Activated CD8-positive, alpha-beta memory T cell treated with anti-CD3 and anti-CD28 coated beads for 48 hours (primary cell): ENCODE data around the gene PPIL1.
"Not testable (repeated sequence)": the region's sequence is repeated elsewhere in the genome, so short reads cannot be mapped to it uniquely, and the experiment has no call there.

Source experiments
- DNase-seq, 3 experiments: peaks; one replicate each; pipeline ENCODE4 v3.0.0-alpha.2; 2020; ENCODE audit warnings: low read depth in 2 of 3, low spot score in 2 of 3

Gene PPIL1

DNA sequence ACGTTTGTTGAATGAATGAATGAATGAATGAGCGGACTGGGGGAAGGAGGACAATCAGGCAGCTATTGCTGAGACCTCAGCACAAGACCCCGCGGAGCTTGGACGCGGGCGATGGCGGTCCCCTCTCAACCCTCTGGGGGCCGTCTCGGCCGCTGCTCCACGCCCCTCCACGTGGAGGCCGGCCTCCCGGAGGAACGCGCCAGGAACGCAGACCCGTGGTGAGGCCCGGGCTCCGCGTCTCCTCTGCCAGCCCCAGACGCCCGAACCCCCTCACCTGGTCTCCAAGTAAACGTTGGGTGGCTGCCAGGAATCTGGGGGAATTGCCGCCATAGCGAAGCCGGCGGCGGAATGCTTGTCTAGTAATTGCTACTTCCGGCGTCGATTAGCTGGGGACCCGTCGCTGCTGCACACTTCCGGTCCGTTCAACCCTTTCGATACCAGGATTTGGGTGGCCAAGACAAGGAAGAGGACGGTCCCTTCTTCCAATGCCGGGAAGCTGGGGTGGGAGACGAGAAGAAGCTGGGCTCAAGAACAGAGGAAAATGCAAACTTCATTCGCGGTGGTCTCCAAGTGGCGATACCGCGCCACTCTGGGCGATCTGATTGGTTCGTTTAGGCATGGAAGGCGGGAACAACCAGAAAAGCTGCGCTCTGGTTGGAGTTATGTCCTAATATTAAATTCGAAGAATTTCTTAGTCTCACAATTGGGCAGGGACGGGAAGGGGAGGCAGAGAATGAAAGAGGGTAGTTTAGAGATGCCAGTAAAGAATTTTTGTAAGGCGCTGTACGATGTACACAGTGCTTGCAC, at the start of gene PPIL1:
PPIL1 (minus strand) TSS at position 361 of the 807 bp plus-strand sequence; CDS start at position 330, 31 bp downstream.
- DNase-seq: peak; percentile 63 to 77 (median 75)

DNA sequence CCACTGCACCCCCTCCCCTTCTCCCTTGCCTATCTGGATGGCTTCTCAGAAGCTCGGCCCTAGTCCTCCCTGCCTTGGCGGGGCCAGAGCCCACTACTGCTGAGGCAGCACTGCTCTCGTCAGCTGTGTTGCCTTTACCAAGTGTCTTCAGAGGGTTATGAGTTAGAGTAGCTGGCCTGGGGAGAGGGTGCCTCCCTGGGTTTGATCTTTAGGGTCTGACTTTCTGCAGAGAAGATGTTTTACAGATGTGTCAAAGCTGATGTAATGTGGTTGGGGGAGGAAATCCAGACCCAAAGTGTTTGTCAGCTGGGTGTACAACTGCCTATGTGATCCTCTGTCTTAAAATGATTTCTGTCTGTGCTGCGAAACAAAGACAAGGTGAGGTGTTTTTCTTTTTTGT, 49.5 kb upstream of the PPIL1 start:
- no peak for DNase-seq

DNA sequence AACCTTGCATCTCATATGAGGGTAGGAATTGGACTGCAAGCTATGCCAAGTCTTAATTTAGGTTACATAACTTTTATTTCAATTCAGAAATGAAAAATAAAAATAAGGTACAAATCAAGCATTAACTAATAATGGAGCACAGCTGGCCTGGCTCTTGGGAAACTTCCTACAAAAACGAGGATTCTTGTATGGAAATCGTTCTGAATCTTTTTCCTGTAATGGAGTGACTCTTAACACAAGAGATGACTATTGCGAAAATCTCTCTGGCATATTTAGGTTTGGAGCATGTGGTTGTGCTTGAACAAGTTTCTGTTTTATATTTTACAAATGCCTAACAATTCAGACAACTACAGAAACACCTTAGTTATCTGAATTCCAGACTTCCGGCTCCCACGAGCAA, 45.9 kb upstream of the PPIL1 start:
- DNase-seq: no peak

DNA sequence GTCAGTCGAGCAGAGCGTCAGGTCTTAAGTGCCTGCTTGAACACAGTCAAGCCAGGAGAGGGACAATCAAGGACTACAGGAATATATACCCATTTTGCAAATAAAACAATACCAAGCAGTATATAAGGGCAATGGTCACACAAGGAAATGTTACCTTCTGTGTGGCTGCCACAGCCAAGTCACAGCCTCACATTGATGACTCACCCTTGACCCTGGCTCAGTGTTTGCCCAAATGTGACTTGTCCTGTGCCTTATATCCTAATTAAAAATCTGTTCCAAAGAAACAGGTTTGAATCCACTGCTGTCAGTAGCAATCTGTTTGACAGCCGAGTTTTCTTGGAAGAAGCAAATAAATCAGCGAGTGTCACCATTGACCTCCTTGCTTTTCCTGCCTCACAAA, 45.4 kb upstream of the PPIL1 start:
- DNase-seq: no peak

DNA sequence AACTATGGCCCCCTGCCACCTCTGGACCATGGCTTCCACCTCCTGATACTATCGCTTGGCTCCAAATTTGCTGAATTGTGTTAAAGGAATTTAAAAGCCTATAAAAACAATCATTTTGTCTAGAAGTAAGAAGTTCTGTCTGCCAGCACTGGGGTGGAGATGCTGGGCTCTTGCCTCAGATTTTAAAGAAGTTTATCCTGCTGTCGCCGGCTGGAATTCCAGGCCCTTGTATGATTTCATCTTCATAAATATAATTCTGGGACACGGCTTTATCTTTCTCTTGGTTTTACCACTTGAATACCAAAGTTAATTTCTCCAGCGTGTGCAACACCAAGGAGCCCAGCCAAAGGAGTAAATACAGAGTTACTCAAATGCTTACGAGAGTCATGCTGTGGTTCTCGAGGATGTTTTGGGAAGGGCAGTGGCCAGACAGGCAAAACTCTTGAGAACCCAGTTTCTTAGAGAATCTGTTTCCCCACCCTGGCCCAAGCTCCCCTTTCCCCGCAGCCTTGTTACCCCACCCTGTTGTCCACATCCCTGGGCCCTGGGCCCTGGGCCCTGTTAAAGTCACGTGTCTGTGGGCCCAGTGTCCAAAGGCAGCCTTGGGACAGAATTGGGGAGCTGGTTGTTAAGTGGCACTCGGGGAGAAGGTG, 43.1 kb upstream of the PPIL1 start:
- no peak for DNase-seq

DNA sequence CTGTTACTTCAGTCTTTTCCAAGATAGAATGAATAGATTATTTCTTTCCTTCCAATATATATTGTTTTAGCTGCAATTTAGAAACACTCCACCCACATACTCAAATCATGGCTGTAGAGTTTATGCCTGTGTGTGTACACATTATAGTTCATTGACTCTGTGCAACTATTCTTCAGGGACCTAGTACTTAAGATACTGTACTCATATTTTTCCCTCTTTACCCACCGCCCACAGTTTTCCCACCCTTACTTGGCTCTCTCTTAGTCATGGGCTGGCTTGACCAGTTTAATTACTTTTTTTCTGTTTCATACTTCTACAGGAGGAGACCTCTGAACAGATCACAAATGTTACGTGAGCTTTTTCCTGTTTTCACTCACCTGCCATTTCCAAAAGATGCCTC, 41.5 kb upstream of the PPIL1 start:
- DNase-seq: no peak

DNA sequence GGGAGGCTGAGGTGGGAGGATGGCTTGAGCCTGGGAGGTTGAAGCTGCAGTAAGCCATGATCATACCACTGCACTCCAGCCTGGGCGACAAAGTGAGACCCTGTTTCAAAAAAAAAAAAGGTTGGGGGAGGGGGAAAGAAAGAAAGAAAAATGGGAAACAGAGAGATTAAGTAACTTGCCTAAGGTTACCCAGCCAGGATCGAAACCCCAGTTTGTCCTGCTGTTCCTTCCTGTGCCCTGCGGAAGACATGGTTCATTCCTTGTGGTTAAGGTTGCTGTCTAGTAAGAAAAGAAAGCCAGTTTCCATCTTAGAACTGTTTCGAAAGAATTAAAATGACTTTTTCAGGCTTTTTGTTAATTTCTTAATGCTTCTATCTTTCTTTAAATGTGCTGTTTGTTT, 41.0 kb upstream of the PPIL1 start:
- DNase-seq: no peak

DNA sequence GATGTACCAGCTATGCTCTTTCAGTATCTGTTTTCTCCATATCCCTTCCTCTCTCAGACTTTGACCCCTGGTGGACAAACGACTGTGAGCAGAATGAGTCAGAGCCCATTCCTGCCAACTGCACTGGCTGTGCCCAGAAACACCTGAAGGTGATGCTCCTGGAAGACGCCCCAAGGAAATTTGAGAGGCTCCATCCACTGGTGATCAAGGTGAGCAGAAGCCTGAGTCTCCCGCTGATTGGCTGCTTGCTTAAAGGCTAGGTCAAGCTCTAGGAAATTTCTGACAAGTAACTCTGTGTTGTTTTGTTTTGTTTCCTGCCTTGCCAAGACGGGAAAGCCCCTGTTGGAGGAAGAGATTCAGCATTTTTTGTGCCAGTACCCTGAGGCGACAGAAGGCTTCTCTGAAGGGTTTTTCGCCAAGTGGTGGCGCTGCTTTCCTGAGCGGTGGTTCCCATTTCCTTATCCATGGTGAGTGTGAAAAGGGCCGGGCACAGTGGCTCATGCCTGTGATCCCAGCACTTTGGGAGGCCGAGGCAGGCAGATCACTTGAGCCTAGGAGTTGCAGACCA, 39.7 kb upstream of the PPIL1 start:
- no peak for DNase-seq

DNA sequence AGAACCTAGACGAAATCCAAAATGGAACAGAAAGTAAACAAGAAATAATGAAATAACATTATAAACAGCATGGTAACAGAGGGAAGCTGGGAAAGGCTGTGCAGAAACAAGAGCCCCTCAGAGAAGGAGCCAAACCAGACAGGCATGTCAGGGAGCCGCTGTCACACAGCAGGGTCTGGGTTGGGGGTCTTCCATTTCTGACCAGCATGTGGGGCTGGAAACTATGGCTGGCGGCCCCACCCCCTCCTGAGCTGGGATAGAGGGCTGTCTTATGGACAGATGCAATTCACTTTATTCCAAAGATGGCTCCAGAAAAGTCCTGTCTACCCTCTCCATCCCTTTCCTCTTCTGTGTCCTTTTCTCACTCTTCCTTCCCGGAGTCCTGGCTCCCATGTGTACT, 38.5 kb upstream of the PPIL1 start:
- no peak for DNase-seq

DNA sequence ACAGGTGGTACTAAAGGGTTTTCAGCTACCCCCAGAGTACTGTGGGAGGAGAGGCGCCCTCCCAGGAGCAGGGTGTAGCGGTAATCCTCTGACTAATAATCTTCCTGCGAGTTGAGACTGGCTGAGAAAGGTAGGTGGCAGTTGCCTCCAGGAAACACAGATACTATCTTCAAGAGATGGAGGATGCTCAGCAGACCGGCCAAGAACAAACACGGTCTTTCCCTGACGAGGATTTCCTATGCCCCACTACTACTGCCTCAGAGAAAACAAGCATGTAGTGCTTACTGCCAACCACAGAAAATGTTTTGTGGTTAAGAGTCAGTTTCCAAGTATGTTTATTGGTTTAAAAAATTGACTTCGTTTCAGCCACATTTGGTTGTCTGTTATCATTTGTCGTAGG, 38.0 kb upstream of the PPIL1 start:
- DNase-seq: peak; percentile 28 to 40 (median 38)

DNA sequence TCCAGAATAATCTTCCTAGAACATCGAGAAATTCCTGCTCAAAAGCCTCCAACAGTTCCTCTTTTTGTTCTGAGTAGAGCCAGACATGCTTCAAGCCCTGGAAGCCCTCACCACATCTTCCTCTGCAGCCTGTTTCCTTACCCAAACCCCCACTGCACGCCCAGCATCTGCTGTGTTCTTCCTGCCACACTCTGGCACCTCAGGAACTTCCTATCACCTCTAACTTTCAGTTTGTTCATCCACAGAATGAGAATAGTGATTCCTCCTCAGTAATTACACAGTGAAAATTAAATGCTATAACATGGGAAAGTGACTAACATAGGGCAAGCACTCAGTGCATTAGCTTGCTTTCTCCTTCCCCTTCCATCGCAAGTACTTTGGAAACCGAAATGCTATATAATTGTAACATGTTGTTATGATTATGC, 37.4 kb upstream of the PPIL1 start:
- peak in 1 of 3 experiments; percentile 9 for DNase-seq

DNA sequence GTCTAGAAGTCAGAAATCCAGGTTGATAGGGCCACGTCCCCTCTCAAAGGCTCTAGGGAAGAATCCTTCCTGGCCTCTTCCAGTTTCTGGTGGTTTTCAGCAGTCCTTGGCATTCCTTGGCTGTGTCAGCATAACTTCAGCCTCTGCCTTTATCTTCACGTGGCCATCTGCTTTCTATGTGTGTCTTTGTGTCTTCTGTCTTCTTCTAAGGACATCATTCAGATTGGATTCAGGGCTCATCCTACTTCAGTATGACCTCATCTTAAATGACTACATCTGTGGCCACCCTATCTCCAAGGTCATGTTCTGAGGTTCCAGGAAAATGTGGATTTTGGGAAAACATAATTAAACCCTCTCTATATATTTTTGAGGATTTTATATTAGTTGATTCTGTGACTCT, 34.1 kb upstream of the PPIL1 start:
- DNase-seq: no peak

DNA sequence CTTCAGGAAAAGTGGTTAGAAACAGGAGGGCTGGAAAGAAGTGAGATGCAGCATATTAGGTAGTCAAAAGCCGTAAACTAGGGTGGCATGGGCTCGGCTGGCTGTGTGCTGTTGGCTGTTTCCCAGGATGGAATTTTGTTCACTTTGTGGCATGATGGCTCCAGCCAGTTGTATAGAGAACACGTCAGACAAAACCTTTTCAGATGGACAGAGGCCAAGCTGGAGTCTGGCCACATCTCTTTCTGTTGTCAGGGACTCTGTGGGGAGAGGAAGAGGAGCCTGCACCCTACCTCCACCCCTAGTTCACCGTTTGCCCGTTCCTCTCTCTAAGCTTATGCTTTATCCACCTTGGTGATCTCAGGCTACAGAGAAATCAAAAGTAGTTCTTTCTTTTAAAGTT, 33.2 kb upstream of the PPIL1 start:
- DNase-seq: no peak

DNA sequence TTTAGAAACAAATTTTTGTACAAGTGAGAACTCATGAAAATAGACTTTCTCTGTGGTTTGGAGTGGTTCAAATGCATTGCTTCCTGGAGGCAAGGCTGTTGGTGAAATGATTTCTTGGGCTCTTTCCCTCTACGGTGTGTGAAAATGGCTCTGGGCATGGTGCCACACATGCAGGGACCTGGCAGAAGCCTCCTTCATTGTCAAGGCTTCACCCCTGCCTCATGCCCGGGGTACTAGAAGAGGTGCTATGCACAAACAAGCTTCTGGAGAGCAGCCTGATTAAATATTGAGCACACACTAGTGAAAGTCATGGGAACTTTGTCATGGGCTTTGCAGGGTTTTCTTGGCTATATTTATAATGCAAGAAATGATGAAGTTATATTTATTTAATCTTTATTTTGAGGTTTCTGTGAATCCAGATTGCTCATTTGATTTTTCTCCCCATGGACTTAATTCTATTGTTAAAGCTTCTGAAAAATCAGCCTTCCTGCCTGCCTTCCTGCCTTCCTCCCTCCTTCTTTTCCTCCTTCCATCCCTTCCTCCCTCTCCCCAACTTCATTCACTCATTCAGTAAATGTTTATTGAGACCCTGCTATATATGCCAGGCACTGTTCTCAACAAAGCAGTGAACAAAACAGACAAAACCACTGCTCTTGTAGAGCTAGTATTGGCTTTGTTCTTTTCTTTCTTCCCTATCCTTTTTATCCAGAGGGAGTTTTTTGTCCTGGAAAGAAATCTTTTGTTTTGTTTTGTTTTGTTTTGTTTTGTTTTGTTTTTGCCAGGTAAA, 32.1 kb upstream of the PPIL1 start:
- no peak for DNase-seq

DNA sequence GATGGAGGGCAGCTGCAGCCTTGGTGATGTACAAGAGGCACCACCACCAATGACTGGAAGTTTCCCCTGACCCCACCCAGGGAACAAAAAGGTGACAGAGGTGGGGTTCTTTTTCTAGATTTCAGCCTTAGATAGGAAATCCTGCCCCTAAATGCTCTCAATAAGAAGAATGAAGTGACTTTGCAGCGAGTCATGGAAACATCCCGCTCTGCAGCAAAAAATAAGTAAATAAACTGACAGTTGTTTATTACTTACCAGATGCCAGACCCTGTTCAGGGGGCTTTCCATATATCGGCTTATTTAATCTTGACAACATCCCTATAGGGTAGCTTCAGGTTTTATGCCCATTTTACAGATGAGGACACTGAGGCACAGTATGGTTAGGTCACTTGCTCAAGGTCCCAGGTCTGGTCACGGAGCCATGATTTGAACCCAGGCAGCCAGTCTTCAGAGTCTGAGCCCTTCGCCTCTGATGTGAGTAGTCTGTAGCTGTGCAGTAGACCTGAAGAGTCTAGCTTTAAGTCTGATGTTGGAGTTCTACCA, 30.3 kb upstream of the PPIL1 start:
- no peak for DNase-seq

DNA sequence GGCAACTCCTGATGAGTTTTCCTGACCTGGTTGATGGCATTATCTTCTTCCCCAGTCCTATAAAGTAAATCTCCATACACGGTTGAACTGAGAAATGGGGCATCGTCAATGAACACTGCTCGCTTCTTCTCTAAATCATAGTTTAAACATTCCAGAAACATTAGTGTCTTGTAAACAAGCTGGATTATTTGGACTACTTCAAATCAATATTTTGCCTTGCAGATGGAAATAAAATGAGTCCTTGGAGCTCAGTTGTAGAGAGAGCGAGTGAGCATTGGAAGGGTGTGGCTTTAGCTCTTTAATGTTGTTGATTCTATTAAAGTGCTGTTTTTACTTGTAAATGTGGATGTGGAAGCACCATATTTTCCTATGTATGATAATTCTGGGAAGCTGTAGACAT, 29.5 kb upstream of the PPIL1 start:
- no peak for DNase-seq

DNA sequence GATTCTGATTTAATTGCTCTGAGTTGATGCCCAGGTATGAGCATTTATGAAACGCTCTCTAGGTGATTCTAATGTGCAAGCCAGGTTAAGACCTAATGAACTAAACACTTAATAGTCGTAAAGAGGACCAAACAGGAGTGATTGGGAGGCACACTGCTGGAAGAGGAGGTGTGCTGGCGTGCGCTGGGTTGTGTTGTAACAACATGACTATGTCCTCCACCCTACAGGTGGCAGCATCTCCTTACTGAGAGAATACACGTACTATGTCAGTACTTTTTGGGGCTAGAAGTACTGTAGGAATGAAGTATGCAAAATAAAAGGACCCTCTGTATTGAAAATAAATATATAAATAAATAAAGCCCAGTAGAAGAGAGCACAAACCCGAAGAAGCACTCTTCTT, 23.0 kb upstream of the PPIL1 start:
- DNase-seq: no peak

DNA sequence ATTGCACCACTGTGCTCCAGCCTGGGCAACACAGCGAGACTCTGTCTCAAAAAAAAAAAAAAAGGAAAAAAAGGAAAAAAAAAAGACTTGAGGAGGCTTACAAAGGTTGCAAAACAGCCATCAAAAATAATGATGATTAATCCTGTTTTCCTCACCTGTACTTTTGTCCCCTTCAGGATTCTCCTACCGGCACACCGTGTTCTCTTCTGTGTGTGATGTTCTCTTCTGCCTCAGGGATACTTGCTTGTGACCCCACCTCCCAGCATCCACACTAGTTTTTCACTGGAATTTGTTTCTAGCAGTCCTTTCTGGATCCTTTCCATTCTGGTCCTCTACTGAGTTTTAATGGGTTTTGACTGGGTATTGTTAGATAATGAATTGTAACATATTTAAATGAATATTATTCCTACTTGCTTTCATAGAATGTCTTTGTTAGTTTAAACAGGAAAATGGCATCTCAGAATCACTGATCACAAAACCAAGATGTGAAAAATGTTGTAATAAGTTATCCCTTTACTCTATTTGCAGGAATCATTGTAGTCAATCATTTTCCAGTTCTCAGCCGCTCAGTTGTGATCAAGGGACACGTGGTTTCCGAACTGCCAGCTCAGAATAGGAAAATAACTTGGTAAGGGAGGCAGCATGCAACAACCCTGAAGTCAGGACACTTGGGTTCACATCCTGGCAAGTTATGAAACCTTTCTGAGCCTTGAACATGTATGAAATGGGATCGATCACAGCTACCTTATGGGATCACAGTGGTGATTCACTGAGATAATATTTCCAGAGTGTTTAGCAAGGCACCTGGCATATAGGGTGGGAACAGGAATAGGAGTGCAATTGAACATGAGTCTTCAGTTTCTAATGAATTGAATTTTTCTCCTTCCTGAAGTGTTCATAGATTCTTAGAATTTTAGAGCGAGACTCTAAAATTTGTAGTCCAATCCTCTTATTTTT, 19.7 kb upstream of the PPIL1 start:
- DNase-seq: no peak

DNA sequence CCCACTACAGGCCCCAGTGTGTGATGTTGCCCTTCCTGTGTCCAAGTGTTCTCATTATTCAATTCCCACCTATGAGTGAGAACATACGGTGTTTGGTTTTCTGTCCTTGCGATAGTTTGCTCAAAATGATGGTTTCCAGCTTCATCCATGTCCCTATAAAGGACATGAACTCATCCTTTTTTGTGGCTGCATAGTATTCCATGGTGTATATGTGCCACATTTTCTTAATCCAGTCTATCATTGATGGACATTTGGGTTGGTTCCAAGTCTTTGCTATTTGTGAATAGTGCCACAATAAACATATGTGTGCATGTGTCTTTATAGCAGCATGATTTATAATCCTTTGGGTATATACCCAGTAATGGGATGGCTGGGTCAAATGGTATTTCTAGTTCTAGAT, 16.6 kb upstream of the PPIL1 start:
- DNase-seq: not testable (repeated sequence)

DNA sequence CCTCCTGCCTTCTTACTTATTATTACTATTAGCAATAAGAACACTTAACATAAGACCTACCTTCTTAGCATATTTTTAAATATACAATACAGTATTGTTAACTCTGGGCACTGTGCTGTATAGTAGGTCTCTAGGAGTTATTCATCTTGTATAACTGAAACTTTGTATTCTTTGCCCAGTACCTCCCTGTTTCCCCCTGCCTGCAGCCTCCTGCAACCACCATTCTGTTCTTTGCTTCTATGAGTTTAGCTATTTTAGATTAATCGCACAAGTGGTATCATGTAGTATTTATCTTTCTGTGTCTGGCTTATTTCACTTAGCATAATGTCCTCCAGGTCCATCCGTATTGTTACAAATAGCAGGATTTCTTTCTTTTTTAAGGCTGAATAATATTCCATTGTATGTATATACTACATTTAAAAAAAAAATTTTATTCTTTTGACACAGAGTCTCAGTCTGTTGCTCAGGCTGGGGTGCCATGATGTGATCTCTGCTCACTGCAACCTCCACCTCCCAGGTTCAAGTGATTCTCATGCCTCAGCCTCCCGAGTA, 15.6 kb upstream of the PPIL1 start:
- DNase-seq: no peak
